Spleen (tissue), 11 donors: Measurements from ENCODE around the gene PRKRIP1. TPM values are rescaled to one million over a fixed set of nuclear protein-coding genes. Genes with fewer than 3 reads are reported as not detected.

Experiments used
- DNase-seq: peaks from one replicate; pipeline ENCODE4 v3.0.0-alpha.2; 2020
- H3K27ac ChIP-seq, 8 donors: fragments of 200-600 bp; sonication (generic) in 7 of 8; 1 replicate in 4 of 8; 2 replicates in 4 of 8; pipeline versions ENCODE4 v1.5.0 to v1.8.0; 2016 to 2021; ENCODE audit warnings: inconsistent platforms in 4 of 8, mild to moderate bottlenecking in 4 of 8, moderate library complexity in 1 of 8
- H3K27me3 ChIP-seq, 7 donors: fragments of 200-600 bp; sonication (generic) in 6 of 7; replicated peaks in 1 of 7; 1 replicate in 4 of 7; 2 replicates in 3 of 7; pipeline versions ENCODE4 v1.5.0 to v1.8.0; 2016 to 2021; ENCODE audit warnings: inconsistent platforms in 3 of 7, mild to moderate bottlenecking in 1 of 7
- H3K36me3 ChIP-seq, 6 donors: fragments of 200-600 bp; sonication (generic) in 5 of 6; 1 replicate in 4 of 6; 2 replicates in 2 of 6; pipeline versions ENCODE4 v1.5.0 to v1.8.0; 2016 to 2021; ENCODE audit warnings: inconsistent platforms in 2 of 6
- H3K4me1 ChIP-seq, 6 donors: fragments of 200-600 bp; sonication (generic) in 5 of 6; 1 replicate in 3 of 6; 2 replicates in 3 of 6; pipeline versions ENCODE4 v1.5.0 to v1.8.0; 2016 to 2021; ENCODE audit warnings: inconsistent platforms in 3 of 6
- H3K4me3 ChIP-seq, 8 donors: fragments of 200-600 bp; sonication (generic) in 7 of 8; 1 replicate in 4 of 8; 2 replicates in 4 of 8; pipeline versions ENCODE4 v1.5.0 to v1.8.0; 2016 to 2021; ENCODE audit warnings: inconsistent platforms in 4 of 8, mild to moderate bottlenecking in 4 of 8, moderate library complexity in 2 of 8
- H3K9me3 ChIP-seq, 8 donors: fragments of 200-600 bp; sonication (generic) in 7 of 8; 1 replicate in 4 of 8; 2 replicates in 4 of 8; pipeline versions ENCODE4 v1.5.0 to v1.8.0; 2016 to 2021; ENCODE audit warnings: inconsistent platforms in 4 of 8
- CTCF ChIP-seq, 11 experiments: fragments of 200-600 bp in 7 of 11; fragments of 450-650 bp in 4 of 11; sonication (generic) in 4 of 11; IDR thresholded peaks in 8 of 11; conservative IDR thresholded peaks in 3 of 11; 1 replicate in 7 of 11; 2 replicates in 4 of 11; pipeline versions ENCODE4 v1.4.0 to v1.8.0; 2016 to 2021; ENCODE audit warnings: antibody characterized with exemption in 11 of 11, inconsistent platforms in 4 of 11, mild to moderate bottlenecking in 1 of 11
- POLR2A ChIP-seq, 3 donors: fragments of 450-650 bp; IDR thresholded peaks; one replicate each; pipeline ENCODE4 v1.5.1; 2017; ENCODE audit warnings: antibody characterized with exemption in 3 of 3, mild to moderate bottlenecking in 1 of 3
- POLR2AphosphoS5 ChIP-seq, 3 donors: sonication (generic); formaldehyde crosslinking; IDR thresholded peaks; one replicate each; pipeline ENCODE4 v1.5.1; 2017; ENCODE audit warnings: antibody characterized with exemption in 3 of 3
- WGBS, 5 donors: extraction: QIAGEN DNeasy Blood & Tissue Kit in 3 of 5; methylation state at CpG; one replicate each; pipeline versions ENCODE4 v1.1.5 to v1.1.7; 2013 to 2018; 5-methylcytosine and 5-hydroxymethylcytosine counted together
- intact Hi-C: fragments of 100-400 bp; cut with DNase I; formaldehyde crosslinking; loops from one replicate; pipeline ENCODE4 v1.15.0; 2023; ENCODE audit warnings: low total_unique reads
- polyA plus RNA-seq, 3 donors: library from polyadenylated mRNA; stranded (reverse); fragments of 200-250 nt; gene quantifications; one replicate each; pipeline ENCODE4 v1.2.1, GENCODE V29; 2013
- total RNA-seq, 7 donors: library from RNA; depleted of rRNA in 3 of 7; stranded (reverse); fragments of >200 nt in 3 of 7; fragmentation: NEBNext Ultra II Directional in 4 of 7; extraction: Animal tissue kit (Norgen Biotek cat#: 25700) in 4 of 7; gene quantifications; one replicate each; pipeline versions ENCODE4 v1.1.0 to v1.2.1, GENCODE V29; 2016 to 2021
- donor health status: healthy with polysubstance abuse.
- donor health status: DM: no; HTN: no; CAD: no; lungs with moderate emphysema.
- donor health status: DM: no; HTN: no; CAD: no.
- donor health status: Bipolar disorder and iron deficiency.
- donor health status: healthy.
- donor health status: DM: no; HTN: no; CAD: no.
- donor health status: DM: yes; HTN: yes; CAD: no.

Gene PRKRIP1
- total and polyA plus RNA-seq, 10 donors = 25.0 to 45.7 (median 30.4) TPM

GRCh38 chr7:102464577-102465280, 68.6 kb downstream of the PRKRIP1 start, which contains the start of the genes ALKBH4 and LRWD1:
ALKBH4 (minus strand) TSS chr7:102464863; CDS start chr7:102464836, 27 bp downstream.
LRWD1 (plus strand) TSS chr7:102464984; CDS start chr7:102465081, 97 bp downstream.
- Histone ChIP-seq H3K36me3 (peaks cover 0 to 27% (median 16%) of the 10 kb centered on the region in 6 donors), H3K27ac (peak within 1 kb of the TSS; percentile 53 to 90 (median 84)), H3K4me3 (peak within 1 kb of the TSS; percentile 92 to 98 (median 94)), H3K4me1 (peaks cover 12 to 89% (median 36%) of the 10 kb centered on the region in 6 donors), H3K27me3 (no peaks in the 10 kb centered on the region), H3K9me3 (no peaks in the 10 kb centered on the region)
- intact Hi-C loops = no loop called here
- 0 to 1% (median 0%) methylated on average over 28 to 81 of the region's 81 CpGs for WGBS, 5 donors
- TF ChIP-seq CTCF (IDR thresholded peaks at IDR 0.05 in 8 of 11, conservative IDR thresholded peaks at IDR 0.05 in 3 of 11) (peak in 9 of 11 experiments; percentile 9 to 69 (median 50)), POLR2A (IDR thresholded peaks at IDR 0.05) (peak in 2 of 3 donors; percentile 45 to 47), POLR2AphosphoS5 (IDR thresholded peaks at IDR 0.05) (peak; percentile 92 to 93 (median 93))
- DNase-seq = peak; percentile 99

- Histone ChIP-seq H3K27ac (no peak overlapping the region), H3K4me3 (peak overlapping the region in 6 of 8 donors; percentile 93 to 96 (median 94)), H3K9me3 (no peaks in the 10 kb centered on the region), H3K27me3 (no peaks in the 10 kb centered on the region), H3K4me1 (peaks cover 12 to 84% (median 38%) of the 10 kb centered on the region in 6 donors), H3K36me3 (peaks cover 0 to 39% (median 17%) of the 10 kb centered on the region in 6 donors)
- TF ChIP-seq POLR2AphosphoS5 (IDR thresholded peaks at IDR 0.05) (no peak), CTCF (IDR thresholded peaks at IDR 0.05 in 8 of 11, conservative IDR thresholded peaks at IDR 0.05 in 3 of 11) (no peak), POLR2A (IDR thresholded peaks at IDR 0.05) (no peak)
- no peak for DNase-seq
- WGBS, 5 donors = 88 to 95% (median 94%) methylated on average over 7 of the region's 7 CpGs
- intact Hi-C loops = no loop called here
Observed at GRCh38 chr7:102466097-102466496, 69.9 kb downstream of the PRKRIP1 start.

GRCh38 chr7:102467581-102468477, 71.7 kb downstream of the PRKRIP1 start:
- Histone ChIP-seq H3K4me3 (no peak overlapping the region), H3K27me3 (no peaks in the 10 kb centered on the region), H3K4me1 (peaks cover 12 to 69% (median 33%) of the 10 kb centered on the region in 6 donors), H3K27ac (no peak overlapping the region), H3K36me3 (peaks cover 0 to 56% (median 29%) of the 10 kb centered on the region in 6 donors), H3K9me3 (no peaks in the 10 kb centered on the region)
- 87 to 93% (median 89%) methylated on average over 10 to 24 of the region's 24 CpGs for WGBS, 5 donors
- DNase-seq = peak; percentile 76
- TF ChIP-seq POLR2A (IDR thresholded peaks at IDR 0.05) (no peak), CTCF (IDR thresholded peaks at IDR 0.05 in 8 of 11, conservative IDR thresholded peaks at IDR 0.05 in 3 of 11) (no peak), POLR2AphosphoS5 (IDR thresholded peaks at IDR 0.05) (no peak)
- intact Hi-C loops = no loop called here
